HEK293 (cell line): Measurements from ENCODE around the gene MSI2.

Experiments used
- CTCF ChIA-PET: fragments of 350-600 bp; formaldehyde crosslinking; extraction: SDS; loops from one replicate; lab custom pipeline; 2021; ENCODE audit warnings: antibody characterized with exemption; lab: Yijun Ruan, JAX
- POLR2A ChIA-PET: fragments of 300-600 bp; formaldehyde crosslinking; extraction: SDS; loops from one replicate; lab custom pipeline; 2020; ENCODE audit warnings: antibody characterized with exemption, inconsistent platforms; lab: Yijun Ruan, JAX
- H3K27ac ChIP-seq: fragments of 200-500 bp; sonication (Bioruptor generic); 2 replicates; pipeline ENCODE4 v1.5.1; 2014; ENCODE audit warnings: low read depth, low read length, control low read depth, inconsistent platforms; ENCODE audit errors: extremely low read depth
- H3K36me3 ChIP-seq, 2 experiments: fragments of 200-500 bp in 1 of 2; sonication (Bioruptor generic) in 1 of 2; 1 replicate in 1 of 2; 2 replicates in 1 of 2; pipeline ENCODE4 v1.5.1; 2014 to 2017; ENCODE audit warnings: inconsistent platforms in 2 of 2, low read length in 2 of 2; ENCODE audit not compliant: control insufficient read depth in 2 of 2, insufficient read depth in 1 of 2
- H3K4me1 ChIP-seq: fragments of 200-500 bp; sonication (Bioruptor generic); 2 replicates; pipeline ENCODE4 v1.5.1; 2014; ENCODE audit warnings: mild to moderate bottlenecking, low read length, inconsistent platforms; ENCODE audit not compliant: control insufficient read depth, insufficient read depth
- H3K4me3 ChIP-seq: 2 replicates; pipeline ENCODE4 v1.5.1; 2011; ENCODE audit warnings: low read depth, mild to moderate bottlenecking, control low read depth, low read length, moderate library complexity
- H3K9me3 ChIP-seq: fragments of 200-500 bp; sonication (Bioruptor generic); 2 replicates; pipeline ENCODE4 v1.5.1; 2014; ENCODE audit warnings: low read depth, low read length, inconsistent platforms; ENCODE audit not compliant: control insufficient read depth, insufficient read depth
- BCL11B ChIP-seq: fragments of 450-650 bp; formaldehyde crosslinking; IDR thresholded peaks from 2 replicates; pipeline ENCODE4 v1.5.1; 2016; ENCODE audit warnings: low read depth, missing biosample characterization, missing genetic modification characterization
- EGR2 ChIP-seq: fragments of 450-650 bp; formaldehyde crosslinking; IDR thresholded peaks from 2 replicates; pipeline ENCODE4 v1.5.1; 2016; ENCODE audit warnings: low read depth, missing biosample characterization, missing genetic modification characterization
- GLI2 ChIP-seq: fragments of 450-650 bp; formaldehyde crosslinking; IDR thresholded peaks from 2 replicates; pipeline ENCODE4; 2017; ENCODE audit warnings: missing biosample characterization, missing genetic modification characterization, low read depth, borderline replicate concordance
- GLI4 ChIP-seq: fragments of 450-650 bp; formaldehyde crosslinking; IDR thresholded peaks from 2 replicates; pipeline ENCODE4 v1.5.1; 2016; ENCODE audit warnings: missing biosample characterization, missing genetic modification characterization
- GLIS1 ChIP-seq: fragments of 450-650 bp; formaldehyde crosslinking; IDR thresholded peaks from 2 replicates; pipeline ENCODE4 v1.5.1; 2016; ENCODE audit warnings: missing biosample characterization, missing genetic modification characterization
- KLF8 ChIP-seq: fragments of 450-650 bp; formaldehyde crosslinking; IDR thresholded peaks from 2 replicates; pipeline ENCODE4 v1.5.1; 2016; ENCODE audit warnings: missing biosample characterization, missing genetic modification characterization
- SP7 ChIP-seq: fragments of 450-650 bp; formaldehyde crosslinking; IDR thresholded peaks from 2 replicates; pipeline ENCODE4 v1.5.1; 2016; ENCODE audit warnings: missing biosample characterization, missing genetic modification characterization
- ZBTB11 ChIP-seq: fragments of 450-650 bp; formaldehyde crosslinking; conservative IDR thresholded peaks from 2 replicates; pipeline ENCODE4 v1.5.1; 2016; ENCODE audit warnings: low read depth, missing biosample characterization, missing genetic modification characterization
- ZFHX2 ChIP-seq: fragments of 450-650 bp; formaldehyde crosslinking; conservative IDR thresholded peaks from 2 replicates; pipeline ENCODE4 v1.5.1; 2016; ENCODE audit warnings: missing biosample characterization, missing genetic modification characterization
- ZNF138 ChIP-seq: fragments of 450-650 bp; formaldehyde crosslinking; IDR thresholded peaks from 2 replicates; pipeline ENCODE4 v1.5.1; 2016; ENCODE audit warnings: missing biosample characterization, missing genetic modification characterization, borderline replicate concordance
- ZNF148 ChIP-seq: fragments of 450-650 bp; formaldehyde crosslinking; IDR thresholded peaks from 2 replicates; pipeline ENCODE4 v1.5.0; 2017; ENCODE audit warnings: missing biosample characterization, missing genetic modification characterization, borderline replicate concordance
- ZNF175 ChIP-seq: fragments of 450-650 bp; formaldehyde crosslinking; IDR thresholded peaks from 2 replicates; pipeline ENCODE4 v1.5.1; 2016; ENCODE audit warnings: missing biosample characterization, missing genetic modification characterization
- ZNF184 ChIP-seq: fragments of 450-650 bp; IDR thresholded peaks from 2 replicates; pipeline ENCODE4 v1.5.1; 2018; ENCODE audit warnings: missing biosample characterization, mild to moderate bottlenecking, missing genetic modification characterization
- ZNF366 ChIP-seq: fragments of 450-650 bp; formaldehyde crosslinking; conservative IDR thresholded peaks from 2 replicates; pipeline ENCODE4 v1.5.1; 2016; ENCODE audit warnings: missing biosample characterization, missing genetic modification characterization
- ZNF398 ChIP-seq: fragments of 450-650 bp; formaldehyde crosslinking; IDR thresholded peaks from 2 replicates; pipeline ENCODE4 v1.5.1; 2017; ENCODE audit warnings: missing biosample characterization, missing genetic modification characterization
- ZNF530 ChIP-seq: fragments of 450-650 bp; formaldehyde crosslinking; IDR thresholded peaks from 2 replicates; pipeline ENCODE4 v1.5.1; 2016; ENCODE audit warnings: low read depth, missing biosample characterization, missing genetic modification characterization
- ZNF549 ChIP-seq: fragments of 450-650 bp; IDR thresholded peaks from 2 replicates; pipeline ENCODE4 v1.5.1; 2018; ENCODE audit warnings: missing biosample characterization, missing genetic modification characterization, mild to moderate bottlenecking, inconsistent platforms, moderate library complexity
- ZNF777 ChIP-seq: fragments of 450-650 bp; formaldehyde crosslinking; IDR thresholded peaks from 2 replicates; pipeline ENCODE4 v1.5.1; 2017; ENCODE audit warnings: missing biosample characterization, missing genetic modification characterization, borderline replicate concordance
- TF ChIP-seq, protein P1 (sequence below): fragments of 450-650 bp; formaldehyde crosslinking; IDR thresholded peaks from 2 replicates; pipeline ENCODE4 v1.5.1; 2016; ENCODE audit warnings: missing biosample characterization, missing genetic modification characterization

Gene MSI2

DNA sequence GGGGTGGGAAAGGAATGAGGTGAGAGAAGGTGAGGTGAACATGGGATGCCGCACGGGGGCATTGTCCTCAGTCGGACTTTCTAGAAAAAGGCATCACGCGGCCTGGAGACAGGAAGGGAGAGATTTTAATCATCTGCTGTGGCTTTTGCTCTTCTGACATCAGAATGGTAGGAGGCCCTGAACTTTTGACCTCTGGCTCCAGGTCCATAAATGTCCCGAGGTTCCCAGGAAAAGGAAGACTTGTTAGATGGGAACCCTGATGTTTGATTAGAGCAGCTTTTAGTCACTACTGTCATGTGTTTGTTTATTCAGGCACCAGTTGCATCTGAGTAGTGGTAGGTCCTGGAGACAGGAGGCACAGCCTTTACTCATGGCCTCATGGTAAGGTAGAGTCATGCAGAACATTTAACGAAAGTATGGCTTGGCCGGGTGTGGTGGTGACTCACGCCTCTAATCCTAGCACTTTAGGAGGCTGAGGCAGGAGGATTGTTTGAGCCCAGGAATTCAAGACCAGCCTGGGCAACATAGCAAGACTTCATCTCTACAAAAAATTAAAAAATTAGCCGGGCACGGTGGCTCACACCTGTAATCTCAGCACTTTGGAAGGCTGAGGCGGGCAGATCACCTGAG is 203.1 kb downstream of the MSI2 start (continued):
- TF ChIP-seq ZNF184 (tag by site-specific recombination) (no peak), GLIS1 (peak; percentile 32; the same call in 1 of the 2 replicates), KLF8 (tag by site-specific recombination) (no peak), ZNF175 (tag by site-specific recombination) (no peak), GLI4 (tag by site-specific recombination) (no peak), ZNF777 (no peak), EGR2 (tag by site-specific recombination) (no peak), ZNF398 (tag by site-specific recombination) (no peak), ZFHX2 (tag by site-specific recombination) (no peak), ZNF138 (tag by site-specific recombination) (no peak), ZNF366 (tag by site-specific recombination) (no peak), SP7 (tag by site-specific recombination) (peak; percentile 25; the same call in 1 of the 2 replicates)
- TF ChIP-seq, protein P1, sequence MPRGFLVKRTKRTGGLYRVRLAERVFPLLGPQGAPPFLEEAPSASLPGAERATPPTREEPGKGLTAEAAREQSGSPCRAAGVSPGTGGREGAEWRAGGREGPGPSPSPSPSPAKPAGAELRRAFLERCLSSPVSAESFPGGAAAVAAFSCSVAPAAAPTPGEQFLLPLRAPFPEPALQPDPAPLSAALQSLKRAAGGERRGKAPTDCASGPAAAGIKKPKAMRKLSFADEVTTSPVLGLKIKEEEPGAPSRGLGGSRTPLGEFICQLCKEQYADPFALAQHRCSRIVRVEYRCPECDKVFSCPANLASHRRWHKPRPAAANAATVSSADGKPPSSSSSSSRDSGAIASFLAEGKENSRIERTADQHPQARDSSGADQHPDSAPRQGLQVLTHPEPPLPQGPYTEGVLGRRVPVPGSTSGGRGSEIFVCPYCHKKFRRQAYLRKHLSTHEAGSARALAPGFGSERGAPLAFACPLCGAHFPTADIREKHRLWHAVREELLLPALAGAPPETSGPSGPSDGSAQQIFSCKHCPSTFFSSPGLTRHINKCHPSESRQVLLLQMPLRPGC (tag by site-specific recombination), result no peak

DNA sequence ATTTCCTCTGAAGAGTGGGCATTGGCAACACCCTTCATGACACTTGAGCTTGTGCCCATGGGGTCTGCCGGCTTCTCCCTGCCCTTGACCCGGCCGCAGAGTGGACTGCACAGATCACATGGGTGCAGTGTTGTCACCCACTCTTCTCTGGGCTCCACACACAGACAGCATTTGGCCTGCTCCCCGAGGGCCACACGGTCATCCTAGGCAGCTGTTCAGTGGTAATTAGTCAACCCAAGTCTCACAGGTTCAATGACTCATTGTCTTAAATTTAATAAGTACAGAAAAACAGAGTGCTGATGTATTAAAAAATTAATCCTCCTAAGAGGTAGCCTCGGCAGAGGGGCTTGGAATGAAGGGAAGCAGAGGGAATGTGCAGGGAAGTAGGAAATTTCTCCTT is 204.8 kb downstream of the MSI2 start:
- TF ChIP-seq GLI2 (tag by site-specific recombination), result no peak
- TF ChIP-seq ZNF148 (tag by site-specific recombination), result no peak
- TF ChIP-seq BCL11B (tag by site-specific recombination), result no peak
- no peak for TF ChIP-seq ZBTB11 (tag by site-specific recombination)
- no peak for TF ChIP-seq ZNF530 (tag by site-specific recombination)
- TF ChIP-seq ZNF549 (tag by site-specific recombination), result no peak
- Histone ChIP-seq H3K36me3 (no peaks in the 10 kb centered on the region), H3K4me1 (no peaks in the 10 kb centered on the region), H3K27ac (no peak overlapping the region), H3K9me3 (no peaks in the 10 kb centered on the region), H3K4me3 (no peak overlapping the region)
- CTCF ChIA-PET, result interaction anchor here (0.6 to 0.9 kb wide), 2 partner anchors 10 to 137 kb away, joined by 3 to 5 read pairs; no protein-coding TSS in a partner anchor
- POLR2A ChIA-PET, result no interaction called here
